ENCODE results near the gene TBC1D4. TPM values are rescaled to one million over a fixed set of nuclear protein-coding genes. Genes with fewer than 3 reads are reported as not detected.

Gene TBC1D4
- polyA plus RNA-seq, 1 of the 3 experiments (the other 2 are of a cell fraction), result 8.8 TPM

DNA sequence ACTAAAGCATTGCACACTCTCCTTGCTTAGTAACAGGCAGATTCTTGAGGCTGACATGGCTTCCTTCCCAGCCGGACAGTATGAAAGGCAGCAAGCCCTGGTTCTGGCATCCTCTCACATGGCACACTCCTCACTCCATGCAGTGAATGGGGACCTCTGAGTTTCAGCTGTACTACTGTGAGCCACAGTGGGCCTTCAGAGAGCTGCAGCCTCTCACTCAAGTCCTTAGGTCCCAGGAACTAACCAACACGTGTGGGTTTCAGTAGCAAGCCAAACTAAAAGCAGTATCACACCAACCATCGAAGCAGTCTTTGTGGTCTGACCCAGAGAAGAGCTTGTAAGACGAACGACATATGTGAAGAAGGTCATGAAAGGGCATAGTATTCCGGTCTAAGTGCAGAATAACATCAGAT is 128.2 kb downstream of the TBC1D4 start:
- ChIA-PET CTCF (no interaction called here), POLR2A (no interaction called here)
- Histone ChIP-seq H3K9me3 (no peaks in the 10 kb centered on the region), H2AFZ (ENCODE audit: low read depth) (no peak overlapping the region), H3K9ac (no peak overlapping the region), H3K27me3 (ENCODE audit: insufficient read depth) (no peaks in the 10 kb centered on the region), H3K36me3 (replicated peaks in 1 of 2; ENCODE audit: control insufficient read depth in 1 of 2, insufficient read depth in 2 of 2, low read length in 1 of 2) (peaks cover 2 to 5% of the 10 kb centered on the region in 2 experiments), H3K79me2 (ENCODE audit: insufficient read depth) (no peaks in the 10 kb centered on the region), H3F3A (replicated peaks; ENCODE audit: insufficient read depth) (peaks cover 4% of the 10 kb centered on the region), H3K4me2 (no peak overlapping the region), H3K4me3 (ENCODE audit: low read depth in 2 of 2, low read length in 1 of 2) (no peak overlapping the region), H4K20me1 (ENCODE audit: insufficient read depth) (no peaks in the 10 kb centered on the region), H3K9me2 (no peaks in the 10 kb centered on the region), H3K27ac (ENCODE audit: low read depth in 2 of 2, low read length in 1 of 2) (no peak overlapping the region), H3K4me1 (ENCODE audit: control insufficient read depth in 1 of 2, insufficient read depth in 2 of 2, low read depth in 1 of 2, low read length in 1 of 2) (peaks cover 2 to 9% of the 10 kb centered on the region in 2 experiments; a peak in 3 of 4 replicates)
- 95% methylated on average over 6 of the region's 6 CpGs for WGBS (ENCODE audit: low lambda C conversion rate)
- no peak for DNase-seq
- TF ChIP-seq, protein P1, sequence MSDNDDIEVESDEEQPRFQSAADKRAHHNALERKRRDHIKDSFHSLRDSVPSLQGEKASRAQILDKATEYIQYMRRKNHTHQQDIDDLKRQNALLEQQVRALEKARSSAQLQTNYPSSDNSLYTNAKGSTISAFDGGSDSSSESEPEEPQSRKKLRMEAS (IDR thresholded peaks at IDR 0.05; ENCODE audit: low read depth), result no peak
- TF ChIP-seq PBX3 (IDR thresholded peaks at IDR 0.05) (no peak), MEF2A (IDR thresholded peaks at IDR 0.05; ENCODE audit: borderline replicate concordance, low read depth) (no peak), CHD2 (IDR thresholded peaks at IDR 0.05; ENCODE audit: low read length, partially characterized antibody) (no peak), FOXM1 (IDR thresholded peaks at IDR 0.05; ENCODE audit: low read depth) (no peak), TCF12 (IDR thresholded peaks at IDR 0.05) (no peak), GATA2 (CRISPR knock-in tag; IDR thresholded peaks at IDR 0.05) (no peak), CTCF (IDR thresholded peaks at IDR 0.05) (no peak), RXRA (IDR thresholded peaks at IDR 0.05; ENCODE audit: borderline replicate concordance, low read depth) (no peak), RAD21 (IDR thresholded peaks at IDR 0.05; ENCODE audit: low read length) (no peak), EP300 (IDR thresholded peaks at IDR 0.05; ENCODE audit: borderline replicate concordance in 1 of 2, low read depth in 1 of 2, low read length in 1 of 2) (no peak), RFX5 (IDR thresholded peaks at IDR 0.05; ENCODE audit: low read length) (no peak), TEAD4 (IDR thresholded peaks at IDR 0.05; ENCODE audit: borderline replicate concordance, insufficient read depth) (no peak), JUND (IDR thresholded peaks at IDR 0.05) (no peak), ZBTB33 (IDR thresholded peaks at IDR 0.05; ENCODE audit: borderline replicate concordance, low read depth) (no peak), POLR2AphosphoS5 (IDR thresholded peaks at IDR 0.05; ENCODE audit: low read depth, low read length) (no peak), GABPA (IDR thresholded peaks at IDR 0.05; ENCODE audit: low read depth) (no peak), MXI1 (IDR thresholded peaks at IDR 0.05; ENCODE audit: low read depth, low read length) (no peak)
- TF ChIP-seq, protein P2, sequence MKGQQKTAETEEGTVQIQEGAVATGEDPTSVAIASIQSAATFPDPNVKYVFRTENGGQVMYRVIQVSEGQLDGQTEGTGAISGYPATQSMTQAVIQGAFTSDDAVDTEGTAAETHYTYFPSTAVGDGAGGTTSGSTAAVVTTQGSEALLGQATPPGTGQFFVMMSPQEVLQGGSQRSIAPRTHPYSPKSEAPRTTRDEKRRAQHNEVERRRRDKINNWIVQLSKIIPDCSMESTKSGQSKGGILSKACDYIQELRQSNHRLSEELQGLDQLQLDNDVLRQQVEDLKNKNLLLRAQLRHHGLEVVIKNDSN (IDR thresholded peaks at IDR 0.05; ENCODE audit: borderline replicate concordance, low read depth), result no peak

Measured in SK-N-SH (cell line).